DOHH2 (cell line): ENCODE results near the gene HCLS1.

Source experiments
- EZH2phosphoT487 ChIP-seq: fragments of 200-600 bp; sonication (generic); IDR thresholded peaks from 2 replicates; pipeline ENCODE4 v1.6.1; 2017; ENCODE audit warnings: borderline replicate concordance, mild to moderate bottlenecking, antibody characterized with exemption, low read length, moderate library complexity, mixed read lengths
- TF ChIP-seq, protein P1 (sequence below): fragments of 200-600 bp; sonication (generic); IDR thresholded peaks from one replicate; pipeline ENCODE4 v1.5.1; 2014; ENCODE audit warnings: antibody characterized with exemption, mild to moderate bottlenecking, low read depth, low read length; ENCODE audit not compliant: poor library complexity, severe bottlenecking

DNA sequence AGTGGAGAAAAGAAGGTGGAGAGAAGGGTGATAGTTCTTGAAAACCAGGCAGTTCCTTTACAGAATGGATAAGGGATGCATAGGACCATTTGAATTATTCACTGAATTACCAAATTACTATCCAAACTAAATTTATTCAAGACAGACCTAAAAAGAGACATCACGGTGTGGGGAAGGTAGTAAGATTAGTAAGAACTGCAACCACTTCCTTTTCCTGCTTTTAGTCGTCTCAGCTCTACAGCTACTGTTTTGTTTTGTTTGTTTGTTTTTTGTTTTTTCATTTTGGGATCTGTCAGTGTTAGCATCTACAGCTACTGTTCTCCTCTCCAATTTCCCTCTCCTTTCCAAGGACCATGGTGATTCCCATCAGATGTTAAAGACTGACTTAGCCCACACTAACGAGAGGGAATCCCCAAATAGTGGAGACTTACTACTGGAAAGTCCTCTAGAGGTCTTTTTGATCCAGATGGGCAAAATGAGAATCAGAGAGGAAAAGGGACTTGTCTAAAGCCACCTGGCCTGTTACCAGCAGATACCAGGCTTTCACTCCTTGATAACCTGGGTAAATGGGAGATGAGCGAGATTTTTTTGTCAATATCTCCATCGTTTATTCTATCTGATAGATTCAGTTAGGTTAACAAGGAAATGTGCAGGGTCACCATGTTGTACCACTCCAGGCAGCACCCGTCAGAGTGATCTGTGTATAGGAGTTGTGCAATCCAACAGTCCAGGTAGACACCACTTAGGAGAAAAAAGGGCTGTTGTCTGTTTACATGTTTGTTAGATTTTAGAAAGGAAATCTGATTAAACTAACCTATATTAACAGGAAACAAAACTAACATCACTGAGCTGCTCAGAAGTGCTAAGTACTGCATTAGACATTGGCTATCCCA, 6.0 kb downstream of the HCLS1 start:
- TF ChIP-seq, protein P1, sequence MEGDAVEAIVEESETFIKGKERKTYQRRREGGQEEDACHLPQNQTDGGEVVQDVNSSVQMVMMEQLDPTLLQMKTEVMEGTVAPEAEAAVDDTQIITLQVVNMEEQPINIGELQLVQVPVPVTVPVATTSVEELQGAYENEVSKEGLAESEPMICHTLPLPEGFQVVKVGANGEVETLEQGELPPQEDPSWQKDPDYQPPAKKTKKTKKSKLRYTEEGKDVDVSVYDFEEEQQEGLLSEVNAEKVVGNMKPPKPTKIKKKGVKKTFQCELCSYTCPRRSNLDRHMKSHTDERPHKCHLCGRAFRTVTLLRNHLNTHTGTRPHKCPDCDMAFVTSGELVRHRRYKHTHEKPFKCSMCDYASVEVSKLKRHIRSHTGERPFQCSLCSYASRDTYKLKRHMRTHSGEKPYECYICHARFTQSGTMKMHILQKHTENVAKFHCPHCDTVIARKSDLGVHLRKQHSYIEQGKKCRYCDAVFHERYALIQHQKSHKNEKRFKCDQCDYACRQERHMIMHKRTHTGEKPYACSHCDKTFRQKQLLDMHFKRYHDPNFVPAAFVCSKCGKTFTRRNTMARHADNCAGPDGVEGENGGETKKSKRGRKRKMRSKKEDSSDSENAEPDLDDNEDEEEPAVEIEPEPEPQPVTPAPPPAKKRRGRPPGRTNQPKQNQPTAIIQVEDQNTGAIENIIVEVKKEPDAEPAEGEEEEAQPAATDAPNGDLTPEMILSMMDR, result no peak
- TF ChIP-seq EZH2phosphoT487, result no peak
